ENCODE measurements around the gene ZNF493.

DNA sequence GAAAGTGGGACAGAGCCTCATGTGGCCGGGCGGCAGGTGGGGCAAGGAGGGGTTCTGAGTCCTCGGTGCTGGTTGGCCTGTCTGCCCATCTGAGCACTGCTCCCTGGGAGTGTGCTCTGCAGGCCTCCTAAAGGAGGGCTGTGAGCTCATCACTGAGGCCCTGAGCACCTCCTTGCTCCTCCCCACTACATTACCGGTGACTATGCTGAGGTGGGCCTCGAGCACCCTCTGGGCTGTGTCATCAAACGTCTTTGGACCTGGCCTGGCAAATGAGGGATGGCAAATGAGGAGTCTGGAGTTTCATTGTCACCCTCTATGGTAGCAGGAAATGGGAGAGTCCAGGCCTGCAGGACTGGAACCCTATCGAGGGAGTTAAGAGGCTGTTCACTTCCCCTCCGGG, 69.7 kb downstream of the ZNF493 start:
- TF ChIP-seq FOXP2 (optimal IDR thresholded peaks at IDR 0.05; ENCODE audit: borderline replicate concordance, extremely low read depth, extremely low read length, insufficient read depth) (no peak), SIN3A (IDR thresholded peaks at IDR 0.05; ENCODE audit: borderline replicate concordance, insufficient read depth, low read length) (no peak), POLR2AphosphoS5 (IDR thresholded peaks at IDR 0.05; ENCODE audit: low read depth, low read length) (no peak), TAF1 (IDR thresholded peaks at IDR 0.05; ENCODE audit: borderline replicate concordance, insufficient read depth, low read length) (no peak)
- TF ChIP-seq, protein P1, sequence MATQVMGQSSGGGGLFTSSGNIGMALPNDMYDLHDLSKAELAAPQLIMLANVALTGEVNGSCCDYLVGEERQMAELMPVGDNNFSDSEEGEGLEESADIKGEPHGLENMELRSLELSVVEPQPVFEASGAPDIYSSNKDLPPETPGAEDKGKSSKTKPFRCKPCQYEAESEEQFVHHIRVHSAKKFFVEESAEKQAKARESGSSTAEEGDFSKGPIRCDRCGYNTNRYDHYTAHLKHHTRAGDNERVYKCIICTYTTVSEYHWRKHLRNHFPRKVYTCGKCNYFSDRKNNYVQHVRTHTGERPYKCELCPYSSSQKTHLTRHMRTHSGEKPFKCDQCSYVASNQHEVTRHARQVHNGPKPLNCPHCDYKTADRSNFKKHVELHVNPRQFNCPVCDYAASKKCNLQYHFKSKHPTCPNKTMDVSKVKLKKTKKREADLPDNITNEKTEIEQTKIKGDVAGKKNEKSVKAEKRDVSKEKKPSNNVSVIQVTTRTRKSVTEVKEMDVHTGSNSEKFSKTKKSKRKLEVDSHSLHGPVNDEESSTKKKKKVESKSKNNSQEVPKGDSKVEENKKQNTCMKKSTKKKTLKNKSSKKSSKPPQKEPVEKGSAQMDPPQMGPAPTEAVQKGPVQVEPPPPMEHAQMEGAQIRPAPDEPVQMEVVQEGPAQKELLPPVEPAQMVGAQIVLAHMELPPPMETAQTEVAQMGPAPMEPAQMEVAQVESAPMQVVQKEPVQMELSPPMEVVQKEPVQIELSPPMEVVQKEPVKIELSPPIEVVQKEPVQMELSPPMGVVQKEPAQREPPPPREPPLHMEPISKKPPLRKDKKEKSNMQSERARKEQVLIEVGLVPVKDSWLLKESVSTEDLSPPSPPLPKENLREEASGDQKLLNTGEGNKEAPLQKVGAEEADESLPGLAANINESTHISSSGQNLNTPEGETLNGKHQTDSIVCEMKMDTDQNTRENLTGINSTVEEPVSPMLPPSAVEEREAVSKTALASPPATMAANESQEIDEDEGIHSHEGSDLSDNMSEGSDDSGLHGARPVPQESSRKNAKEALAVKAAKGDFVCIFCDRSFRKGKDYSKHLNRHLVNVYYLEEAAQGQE (IDR thresholded peaks at IDR 0.05; ENCODE audit: insufficient read depth in 1 of 2, low read depth in 2 of 2, low read length in 2 of 2) = no peak
